ENCODE results near the gene SLC44A3.

SLC44A3 gene

GRCh38 chr1:94908965-94909364, 88.8 kb downstream of the SLC44A3 start:
- no peak for DNase-seq (ENCODE audit: low read depth in 3 of 3)

- no peak for DNase-seq (ENCODE audit: low read depth in 3 of 3)
Measured at GRCh38 chr1:94909486-94909885, 89.3 kb downstream of the SLC44A3 start.

GRCh38 chr1:94912263-94913184, 92.4 kb downstream of the SLC44A3 start:
- no peak for DNase-seq (ENCODE audit: low read depth in 3 of 3)

GRCh38 chr1:94917251-94917650, 97.1 kb downstream of the SLC44A3 start:
- no peak for DNase-seq (ENCODE audit: low read depth in 3 of 3)

- no peak for DNase-seq (ENCODE audit: low read depth in 3 of 3)
Measured at GRCh38 chr1:94919241-94920030, 99.3 kb downstream of the SLC44A3 start.

- DNase-seq (ENCODE audit: low read depth in 3 of 3) = no peak
Measured at GRCh38 chr1:94920061-94920460, 99.9 kb downstream of the SLC44A3 start.

GRCh38 chr1:94921977-94922376, 101.8 kb downstream of the SLC44A3 start:
- DNase-seq (ENCODE audit: low read depth in 3 of 3) = no peak

GRCh38 chr1:94922761-94923331, 102.7 kb downstream of the SLC44A3 start:
- no peak for DNase-seq (ENCODE audit: low read depth in 3 of 3)

GRCh38 chr1:94925004-94925403, 104.8 kb downstream of the SLC44A3 start:
- DNase-seq (ENCODE audit: low read depth in 3 of 3) = no peak

- DNase-seq (ENCODE audit: low read depth in 3 of 3) = no peak
Measured at GRCh38 chr1:94925561-94926125, 105.5 kb downstream of the SLC44A3 start.

GRCh38 chr1:94926126-94926914, 106.2 kb downstream of the SLC44A3 start:
- peak in 1 of 3 donors; percentile 10 for DNase-seq (ENCODE audit: low read depth in 3 of 3)

GRCh38 chr1:94926915-94927404, 106.8 kb downstream of the SLC44A3 start, which contains the start of gene CNN3:
Gene CNN3 (minus strand): TSS chr1:94927110. CDS start chr1:94926894, 216 bp downstream.
- peak; percentile 34 to 59 (median 41) for DNase-seq (ENCODE audit: low read depth in 3 of 3)

GRCh38 chr1:94927405-94928175, 107.4 kb downstream of the SLC44A3 start:
- no peak for DNase-seq (ENCODE audit: low read depth in 3 of 3)

GRCh38 chr1:94928293-94928939, 108.3 kb downstream of the SLC44A3 start:
- DNase-seq (ENCODE audit: low read depth in 3 of 3) = no peak

- DNase-seq (ENCODE audit: low read depth in 3 of 3) = no peak
Measured at GRCh38 chr1:94929351-94930217, 109.4 kb downstream of the SLC44A3 start.

GRCh38 chr1:94931254-94931841, 111.2 kb downstream of the SLC44A3 start:
- no peak for DNase-seq (ENCODE audit: low read depth in 3 of 3)

- DNase-seq (ENCODE audit: low read depth in 3 of 3) = no peak
Measured at GRCh38 chr1:94934551-94934950, 114.4 kb downstream of the SLC44A3 start.

GRCh38 chr1:94935034-94935433, 114.9 kb downstream of the SLC44A3 start:
- no peak for DNase-seq (ENCODE audit: low read depth in 3 of 3)
